PC-9 (cell line): ENCODE results near the gene EMX2.

ENCODE experiments used
- EZH2 ChIP-seq: fragments of 200-600 bp; sonication (generic); IDR thresholded peaks from 2 replicates; pipeline ENCODE4 v1.8.0; 2017; ENCODE audit warnings: antibody characterized with exemption, low read depth
- TF ChIP-seq, protein P1 (sequence below): fragments of 200-600 bp; sonication (generic); conservative IDR thresholded peaks from 2 replicates; pipeline ENCODE4 v1.6.1; 2017; ENCODE audit warnings: mixed run types, antibody characterized with exemption, mild to moderate bottlenecking, moderate library complexity

DNA sequence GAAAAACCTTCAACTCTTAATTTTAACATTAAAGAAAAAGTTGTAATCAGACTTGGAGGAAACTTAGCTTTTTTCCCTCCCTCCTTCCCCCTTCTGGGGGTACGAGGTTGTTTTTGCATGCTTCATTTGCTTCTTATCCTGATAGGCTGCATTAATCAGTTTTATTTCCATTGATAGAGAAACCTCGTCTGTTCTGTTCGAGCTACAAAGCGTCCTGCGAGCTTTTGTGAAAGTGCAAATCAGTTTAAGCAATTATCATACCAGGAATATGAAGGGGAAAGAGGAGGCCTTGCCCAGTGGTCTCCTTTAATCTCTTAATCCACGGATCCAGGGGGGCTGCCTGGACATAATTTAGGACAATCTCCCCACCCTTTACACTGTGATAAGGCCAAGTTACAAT, 7.5 kb downstream of the EMX2 start:
- TF ChIP-seq, protein P1, sequence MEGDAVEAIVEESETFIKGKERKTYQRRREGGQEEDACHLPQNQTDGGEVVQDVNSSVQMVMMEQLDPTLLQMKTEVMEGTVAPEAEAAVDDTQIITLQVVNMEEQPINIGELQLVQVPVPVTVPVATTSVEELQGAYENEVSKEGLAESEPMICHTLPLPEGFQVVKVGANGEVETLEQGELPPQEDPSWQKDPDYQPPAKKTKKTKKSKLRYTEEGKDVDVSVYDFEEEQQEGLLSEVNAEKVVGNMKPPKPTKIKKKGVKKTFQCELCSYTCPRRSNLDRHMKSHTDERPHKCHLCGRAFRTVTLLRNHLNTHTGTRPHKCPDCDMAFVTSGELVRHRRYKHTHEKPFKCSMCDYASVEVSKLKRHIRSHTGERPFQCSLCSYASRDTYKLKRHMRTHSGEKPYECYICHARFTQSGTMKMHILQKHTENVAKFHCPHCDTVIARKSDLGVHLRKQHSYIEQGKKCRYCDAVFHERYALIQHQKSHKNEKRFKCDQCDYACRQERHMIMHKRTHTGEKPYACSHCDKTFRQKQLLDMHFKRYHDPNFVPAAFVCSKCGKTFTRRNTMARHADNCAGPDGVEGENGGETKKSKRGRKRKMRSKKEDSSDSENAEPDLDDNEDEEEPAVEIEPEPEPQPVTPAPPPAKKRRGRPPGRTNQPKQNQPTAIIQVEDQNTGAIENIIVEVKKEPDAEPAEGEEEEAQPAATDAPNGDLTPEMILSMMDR = no peak
- no peak for TF ChIP-seq EZH2
